RWPE1 (cell line): ENCODE results near the gene TTC4.

Experiments
- CTCF ChIA-PET: fragments of 350-600 bp; sonication (Branson Sonifier 250); formaldehyde crosslinking; extraction: SDS; loops from one replicate; lab custom pipeline; 2021; lab: Yijun Ruan, JAX
- POLR2A ChIA-PET: fragments of 400-600 bp; formaldehyde crosslinking; extraction: SDS; loops from one replicate; lab custom pipeline; 2020; ENCODE audit warnings: antibody characterized with exemption; ENCODE audit not compliant: low non-redundant PET; lab: Yijun Ruan, JAX
- DNase-seq: peaks from one replicate; pipeline ENCODE4 v3.0.0; 2012; ENCODE audit warnings: low spot score
- H3K27ac ChIP-seq: fragments of 450-650 bp; 2 replicates; pipeline ENCODE4 v1.5.1; 2017
- CTCF ChIP-seq: fragments of 450-650 bp; conservative IDR thresholded peaks from 2 replicates; pipeline ENCODE4 v1.5.1; 2017; ENCODE audit warnings: low read depth, mild to moderate bottlenecking

Gene TTC4

GRCh38 chr1:54716299-54717047 is 812 bp downstream of the TTC4 start:
- DNase-seq = peak; percentile 50
- ChIA-PET POLR2A (no interaction called here), CTCF (interaction anchor here (1.2 kb wide), 1 partner anchor 84 kb away, joined by 5 read pairs; the partner anchor contains the start of gene TTC22)
- H3K27ac ChIP-seq = peak overlapping the region; percentile 78
- no peak for TF ChIP-seq CTCF

GRCh38 chr1:54721719-54722118 is 6.1 kb downstream of the TTC4 start:
- no peak overlapping the region for H3K27ac ChIP-seq
- POLR2A ChIA-PET = no interaction called here
- no peak for TF ChIP-seq CTCF
- DNase-seq = no peak
- CTCF ChIA-PET = interaction anchor here (0.6 to 0.7 kb wide), 2 partner anchors 20 to 69 kb away, joined by 3 read pairs; no protein-coding TSS in a partner anchor

- H3K27ac ChIP-seq = no peak overlapping the region
- TF ChIP-seq CTCF = no peak
- ChIA-PET CTCF (interaction anchor here (0.9 kb wide), 1 partner anchor 78 kb away, joined by 6 read pairs; no protein-coding TSS in a partner anchor), POLR2A (no interaction called here)
- DNase-seq = no peak
These were observed 8.3 kb downstream of the TTC4 start for GRCh38 chr1:54723985-54724384.

- POLR2A ChIA-PET = no interaction called here
- CTCF ChIA-PET = no interaction called here
- no peak for DNase-seq
- no peak overlapping the region for H3K27ac ChIP-seq
- TF ChIP-seq CTCF = no peak
These were observed 9.1 kb downstream of the TTC4 start for GRCh38 chr1:54724771-54725170.

- CTCF ChIA-PET = no interaction called here
- no peak overlapping the region for H3K27ac ChIP-seq
- POLR2A ChIA-PET = no interaction called here
- TF ChIP-seq CTCF = no peak
- DNase-seq = no peak
These were observed 12.4 kb downstream of the TTC4 start for GRCh38 chr1:54728027-54728426.

GRCh38 chr1:54736685-54737084 is 21.0 kb downstream of the TTC4 start:
- POLR2A ChIA-PET = no interaction called here
- DNase-seq = no peak
- no peak for TF ChIP-seq CTCF
- CTCF ChIA-PET = interaction anchor here (0.6 kb wide), 1 partner anchor 160 kb away, joined by 3 read pairs; no protein-coding TSS in a partner anchor
- H3K27ac ChIP-seq = no peak overlapping the region
